ENCODE data around the gene ZNF771.

The ZNF771 gene

GRCh38 chr16:30399435-30400186 lies 7.8 kb upstream of the ZNF771 start:
- no peak for DNase-seq

DNA sequence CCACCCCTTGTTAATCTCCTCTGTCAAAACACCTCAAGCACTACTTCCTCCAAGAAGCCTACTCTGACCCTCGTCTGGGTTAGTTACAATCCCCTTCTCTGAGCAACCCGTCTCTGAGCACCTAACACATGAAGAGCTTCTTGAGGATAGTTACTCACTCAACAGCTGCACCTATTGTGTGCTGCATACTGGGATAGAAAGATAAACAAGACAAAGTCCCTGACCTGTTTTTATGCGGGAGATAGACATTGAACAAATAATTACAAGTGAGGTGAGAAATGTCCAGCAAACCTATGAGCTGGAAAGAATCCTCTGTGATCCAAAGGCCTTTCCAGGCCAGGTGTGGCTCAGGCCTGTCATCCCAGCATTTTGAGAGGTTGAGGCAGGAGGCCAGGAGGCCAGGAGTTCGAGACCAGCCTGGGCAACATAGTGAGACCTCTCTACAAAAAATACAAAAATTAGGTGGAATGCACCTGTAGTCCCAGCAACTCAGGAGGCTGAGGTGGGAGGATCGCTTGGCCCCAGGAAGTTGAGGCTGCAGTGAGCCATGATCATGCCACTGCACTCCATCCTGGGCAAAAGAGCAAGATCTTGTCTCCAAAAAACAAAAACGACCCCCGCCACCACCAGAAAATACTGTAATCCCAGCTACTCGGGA lies 5.5 kb upstream of the ZNF771 start:
- no peak for DNase-seq

GRCh38 chr16:30406795-30407101 lies 658 bp upstream of the ZNF771 start:
- DNase-seq = no peak

DNA sequence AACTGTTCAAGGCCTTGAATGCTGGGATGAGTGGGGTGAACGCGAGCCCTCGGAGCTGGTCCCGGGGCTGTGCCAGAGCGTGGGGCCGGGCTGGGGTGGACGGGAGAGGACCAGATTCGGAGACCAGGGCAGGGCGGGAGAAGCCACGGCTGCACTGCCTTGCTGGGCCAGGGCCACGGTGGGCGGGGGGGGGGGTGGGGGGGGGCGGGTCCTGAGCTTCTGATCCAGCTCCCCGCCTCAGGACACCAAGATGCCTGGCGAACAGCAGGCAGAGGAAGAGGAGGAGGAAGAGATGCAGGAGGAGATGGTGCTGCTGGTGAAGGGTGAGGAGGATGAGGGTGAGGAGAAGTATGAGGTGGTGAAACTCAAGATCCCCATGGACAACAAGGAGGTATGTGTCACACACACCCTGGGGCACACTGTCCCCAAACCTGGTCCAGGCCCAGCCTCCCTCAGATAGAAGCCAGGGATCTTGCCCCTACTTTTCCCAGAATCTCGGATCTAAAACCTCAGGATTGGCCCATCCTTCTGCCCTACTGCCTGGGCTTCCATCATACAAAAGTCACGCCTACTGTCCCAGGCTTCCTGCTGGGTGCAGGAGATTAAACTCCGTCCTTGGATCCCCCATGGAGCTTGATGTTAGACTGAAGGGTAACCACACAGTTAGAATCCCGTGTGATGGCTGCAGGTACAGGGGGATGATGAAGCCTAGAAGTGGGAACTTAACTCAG lies 563 bp downstream of the ZNF771 start:
- DNase-seq = no peak

GRCh38 chr16:30409125-30410060 lies 2.0 kb downstream of the ZNF771 start:
- DNase-seq = peak; percentile 92 to 96

- no peak for DNase-seq
Measured at GRCh38 chr16:30413112-30413806, 5.9 kb downstream of the ZNF771 start.

DNA sequence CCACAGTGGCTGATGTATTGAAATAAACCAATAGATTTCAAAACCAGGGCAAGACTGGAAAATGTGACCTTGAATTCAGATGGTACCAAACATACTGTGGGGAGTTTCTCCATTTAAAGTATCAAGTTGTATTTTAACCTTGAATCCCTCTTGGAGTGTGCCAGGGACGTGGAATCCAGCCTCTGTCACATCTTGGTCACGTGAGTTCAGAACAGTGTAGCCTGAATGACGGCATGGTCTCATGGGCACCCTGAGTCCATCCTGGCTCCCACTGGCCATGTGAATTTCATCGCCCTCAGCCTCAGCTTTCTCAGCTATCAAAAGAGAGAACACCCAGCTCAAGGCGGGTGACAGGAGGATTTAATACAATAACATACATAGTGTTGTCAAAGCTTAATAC lies 6.8 kb downstream of the ZNF771 start:
- DNase-seq = no peak

- DNase-seq = no peak
Measured at GRCh38 chr16:30416047-30416603, 8.7 kb downstream of the ZNF771 start.

DNA sequence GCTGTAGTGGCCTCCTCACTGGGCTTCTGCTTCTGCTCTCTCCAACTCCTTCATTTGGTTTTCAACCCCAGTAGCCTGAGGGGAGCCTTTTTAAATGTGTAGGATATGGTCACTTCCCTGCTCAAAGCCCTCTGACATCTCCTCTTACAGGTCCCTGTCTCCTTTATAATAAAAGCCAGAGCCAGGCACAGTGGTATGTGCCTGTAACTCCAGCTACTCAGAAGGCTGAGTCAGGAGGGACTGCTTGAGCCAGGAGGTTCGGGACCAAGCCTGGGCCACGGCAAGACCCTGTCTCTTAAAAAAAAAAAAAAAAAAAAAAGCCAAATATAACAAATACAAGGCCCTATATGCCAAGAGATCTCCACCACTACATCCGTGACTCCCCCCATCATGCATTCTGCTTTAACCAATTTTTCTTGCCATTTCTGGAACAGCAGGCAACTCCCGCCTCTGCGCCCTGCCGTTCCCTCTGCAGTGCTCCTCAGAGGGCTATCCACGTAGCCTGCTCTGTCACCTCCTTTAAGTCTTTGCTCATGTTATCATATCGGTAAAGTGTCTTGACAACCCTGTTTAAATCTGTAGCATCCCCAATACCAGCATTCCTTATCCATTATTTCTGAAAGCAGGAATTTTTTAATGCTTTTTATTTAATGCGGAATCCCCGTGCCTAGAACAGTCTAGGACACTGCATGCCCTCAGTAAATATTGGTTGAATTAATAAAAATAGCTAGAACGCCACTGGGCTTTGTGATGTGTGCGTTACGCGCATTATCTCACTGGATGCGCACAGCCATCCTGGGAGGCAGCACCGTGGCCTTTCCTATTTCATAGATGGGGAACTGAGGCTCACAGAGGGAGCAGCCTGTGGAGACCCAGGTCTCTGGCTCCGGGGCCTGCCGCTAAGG lies 9.5 kb downstream of the ZNF771 start:
- no peak for DNase-seq

DNA sequence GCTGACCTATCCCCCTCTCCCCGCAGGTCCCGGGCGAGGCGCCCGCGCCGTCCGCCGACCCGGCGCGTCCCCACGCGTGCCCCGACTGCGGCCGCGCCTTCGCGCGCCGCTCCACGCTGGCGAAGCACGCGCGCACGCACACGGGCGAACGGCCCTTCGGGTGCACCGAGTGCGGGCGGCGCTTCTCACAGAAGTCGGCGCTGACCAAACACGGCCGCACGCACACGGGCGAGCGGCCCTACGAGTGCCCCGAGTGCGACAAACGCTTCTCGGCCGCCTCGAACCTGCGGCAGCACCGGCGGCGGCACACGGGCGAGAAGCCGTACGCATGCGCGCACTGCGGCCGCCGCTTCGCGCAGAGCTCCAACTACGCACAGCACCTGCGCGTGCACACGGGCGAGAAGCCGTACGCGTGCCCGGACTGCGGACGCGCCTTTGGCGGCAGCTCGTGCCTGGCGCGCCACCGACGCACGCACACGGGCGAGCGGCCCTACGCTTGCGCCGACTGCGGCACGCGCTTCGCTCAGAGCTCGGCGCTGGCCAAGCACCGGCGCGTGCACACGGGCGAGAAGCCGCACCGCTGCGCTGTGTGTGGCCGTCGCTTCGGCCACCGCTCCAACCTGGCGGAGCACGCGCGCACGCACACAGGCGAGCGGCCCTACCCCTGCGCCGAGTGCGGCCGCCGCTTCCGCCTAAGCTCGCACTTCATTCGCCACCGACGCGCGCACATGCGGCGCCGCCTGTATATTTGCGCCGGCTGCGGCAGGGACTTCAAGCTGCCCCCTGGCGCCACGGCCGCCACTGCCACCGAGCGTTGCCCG lies 10.3 kb downstream of the ZNF771 start:
- DNase-seq = peak; percentile 77 to 80

DNA sequence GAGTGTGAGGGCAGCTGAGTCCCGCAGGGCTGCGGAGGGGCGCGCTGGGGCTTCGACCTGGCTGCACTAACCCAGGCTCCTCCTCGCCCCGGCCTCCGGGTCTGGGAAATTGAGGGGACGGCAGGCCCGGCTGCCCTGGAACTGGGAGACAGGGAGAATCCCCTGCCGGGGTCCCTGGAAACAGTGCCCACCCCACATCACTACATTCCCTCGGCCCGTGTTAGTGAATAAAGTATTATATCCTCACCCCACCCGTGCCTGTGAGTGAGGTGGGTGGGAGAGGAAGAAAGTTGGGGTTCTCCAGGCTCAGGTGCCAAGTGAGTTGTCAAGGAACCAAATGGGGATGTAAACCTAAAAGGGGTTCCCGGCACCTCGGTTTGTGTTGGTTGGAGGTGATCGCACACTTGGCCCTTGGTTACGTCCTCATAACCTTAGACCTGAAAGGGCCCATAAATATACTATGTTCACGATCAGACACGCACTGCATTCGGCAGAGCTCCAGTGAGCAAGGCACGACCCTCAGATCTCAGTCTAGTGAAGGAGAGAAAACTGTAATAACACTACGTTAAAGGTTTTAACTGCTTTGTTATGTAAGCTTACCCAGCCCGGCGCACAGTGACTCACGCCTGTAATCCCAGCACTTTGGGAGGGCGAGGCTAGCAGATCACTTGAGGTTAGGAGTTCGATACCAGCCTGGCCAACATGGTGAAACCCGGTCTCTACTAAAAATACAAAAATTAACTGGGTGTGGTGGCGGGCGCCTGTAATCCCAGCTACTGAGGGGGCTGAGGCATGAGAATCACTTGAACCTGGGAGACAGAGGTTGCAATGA lies 11.2 kb downstream of the ZNF771 start:
- DNase-seq = no peak

DNA sequence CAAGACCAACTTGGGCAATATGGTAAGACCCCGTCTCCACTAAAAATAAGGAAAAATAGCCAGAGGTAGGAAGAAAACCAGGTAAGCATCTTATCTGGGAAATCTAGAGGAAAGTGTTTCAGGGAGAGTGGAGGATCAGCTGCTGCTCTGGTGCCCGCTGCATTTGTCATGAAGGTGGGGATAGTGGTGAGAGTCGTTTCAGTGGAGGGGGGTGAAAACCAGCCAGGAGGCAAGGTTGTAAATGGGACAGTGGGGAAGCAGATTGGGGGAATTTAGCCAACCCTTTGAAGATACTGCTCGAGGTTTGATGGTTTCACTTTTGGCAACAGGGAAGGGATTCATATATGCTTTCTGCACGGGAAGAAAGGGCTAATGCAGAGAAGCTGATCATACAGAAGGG lies 13.6 kb downstream of the ZNF771 start:
- DNase-seq = no peak

- no peak for DNase-seq
Measured at GRCh38 chr16:30428055-30428454, 20.6 kb downstream of the ZNF771 start.

GRCh38 chr16:30429418-30429677 lies 21.9 kb downstream of the ZNF771 start:
- no peak for DNase-seq

DNA sequence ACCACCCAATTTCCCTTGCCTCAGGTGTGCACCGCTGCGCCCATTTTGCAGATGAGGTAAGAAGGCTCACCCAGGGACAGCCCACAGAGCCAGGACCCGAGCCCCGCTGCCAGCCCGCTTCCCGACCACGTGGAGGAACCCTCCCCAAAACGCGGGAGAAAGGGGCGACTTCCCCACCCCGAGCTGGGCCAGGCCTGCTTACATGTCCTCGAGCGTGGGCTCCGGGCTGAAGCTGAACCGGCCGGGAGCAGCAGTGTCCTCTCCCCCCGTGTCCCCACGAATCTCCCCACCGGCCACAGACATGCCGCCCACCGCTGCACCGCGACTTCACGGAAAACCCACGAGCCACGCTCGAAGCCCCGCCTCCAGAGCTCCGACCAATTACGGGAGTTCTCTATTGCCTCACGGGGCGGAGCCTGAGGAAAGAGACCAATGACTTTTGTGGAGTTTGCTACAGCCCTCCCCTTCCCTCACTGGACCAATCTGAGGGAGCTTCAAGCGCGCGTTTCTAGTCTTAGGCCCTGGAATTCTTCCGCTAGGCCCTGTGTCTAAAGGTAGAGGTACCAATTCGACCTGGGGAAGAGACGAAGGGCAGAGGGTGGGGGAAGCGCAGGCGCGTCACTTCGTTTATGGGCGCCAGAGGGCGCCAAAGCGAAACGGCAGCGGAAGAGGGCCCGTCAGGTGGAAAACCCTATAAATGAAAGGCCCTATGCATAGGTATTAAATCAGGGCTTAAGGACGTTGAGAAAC lies 22.4 kb downstream of the ZNF771 start, which contains the start of gene DCTPP1:
Gene DCTPP1 (minus strand): TSS at position 353 of the 750 bp plus-strand sequence. CDS start 50 bp downstream, at position 303.
- DNase-seq = peak; percentile 90 to 93

GRCh38 chr16:30430428-30430970 lies 23.1 kb downstream of the ZNF771 start:
- DNase-seq = no peak

DNA sequence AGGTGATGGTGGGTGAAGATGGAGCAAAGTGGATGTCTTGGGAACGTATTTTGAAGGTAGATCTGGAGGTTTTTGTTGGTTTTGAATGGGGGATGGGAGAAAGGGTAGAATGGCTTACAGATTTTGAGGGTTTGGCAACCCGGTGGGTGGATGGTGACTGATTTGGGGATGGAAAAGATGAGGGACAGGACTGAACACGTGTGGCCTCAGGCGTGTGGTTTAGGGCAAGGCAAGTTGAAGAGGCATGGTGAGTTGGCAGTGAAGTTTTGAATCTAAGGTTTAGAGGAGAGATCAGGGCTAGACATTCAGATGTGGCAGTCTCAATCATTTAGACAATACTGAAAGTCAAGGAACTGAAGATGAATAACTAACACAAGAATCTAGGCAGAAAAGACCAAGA lies 27.4 kb downstream of the ZNF771 start:
- peak; percentile 61 to 65 for DNase-seq

DNA sequence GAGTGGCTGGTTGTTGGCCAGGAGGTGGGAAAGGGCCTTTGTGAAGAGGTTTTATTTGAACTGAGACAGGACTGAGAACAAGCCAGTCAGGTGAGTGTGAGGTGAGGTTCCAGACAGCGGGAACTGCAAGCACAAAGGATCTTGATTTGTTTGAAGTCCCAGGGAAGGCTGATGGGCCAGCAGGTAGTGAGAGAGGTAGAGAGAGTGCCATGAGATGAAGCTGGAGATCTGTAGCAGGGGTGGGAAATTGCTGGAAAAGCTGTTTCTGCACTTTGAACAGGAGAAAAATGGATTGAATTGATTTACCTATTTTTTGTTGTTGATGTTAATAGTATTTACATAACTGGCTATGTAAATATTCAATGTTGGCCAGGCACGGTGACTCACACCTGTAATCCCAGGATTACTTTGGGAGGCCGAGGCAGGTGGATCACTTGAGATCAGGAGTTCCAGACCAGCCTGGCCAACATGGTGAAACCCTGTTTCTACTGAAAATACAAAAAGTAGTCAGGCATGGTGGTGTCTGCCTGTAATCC lies 30.2 kb downstream of the ZNF771 start:
- DNase-seq = no peak

All from stimulated activated CD4-positive, alpha-beta T cell treated with anti-CD3 and anti-CD28 coated beads, Interleukin-2, amount 100 ng/mL, for 48 hours (primary cell).